ENCODE data around the gene RAVER2.
A peak's percentile ranks its signal among the peaks of the same experiment; 100 is the strongest.

Gene RAVER2

GRCh38 chr1:64881281-64881680 is 136.4 kb downstream of the RAVER2 start:
- peak; percentile 54 for DNase-seq (ENCODE audit: low read depth)
- TF ChIP-seq, protein P1, sequence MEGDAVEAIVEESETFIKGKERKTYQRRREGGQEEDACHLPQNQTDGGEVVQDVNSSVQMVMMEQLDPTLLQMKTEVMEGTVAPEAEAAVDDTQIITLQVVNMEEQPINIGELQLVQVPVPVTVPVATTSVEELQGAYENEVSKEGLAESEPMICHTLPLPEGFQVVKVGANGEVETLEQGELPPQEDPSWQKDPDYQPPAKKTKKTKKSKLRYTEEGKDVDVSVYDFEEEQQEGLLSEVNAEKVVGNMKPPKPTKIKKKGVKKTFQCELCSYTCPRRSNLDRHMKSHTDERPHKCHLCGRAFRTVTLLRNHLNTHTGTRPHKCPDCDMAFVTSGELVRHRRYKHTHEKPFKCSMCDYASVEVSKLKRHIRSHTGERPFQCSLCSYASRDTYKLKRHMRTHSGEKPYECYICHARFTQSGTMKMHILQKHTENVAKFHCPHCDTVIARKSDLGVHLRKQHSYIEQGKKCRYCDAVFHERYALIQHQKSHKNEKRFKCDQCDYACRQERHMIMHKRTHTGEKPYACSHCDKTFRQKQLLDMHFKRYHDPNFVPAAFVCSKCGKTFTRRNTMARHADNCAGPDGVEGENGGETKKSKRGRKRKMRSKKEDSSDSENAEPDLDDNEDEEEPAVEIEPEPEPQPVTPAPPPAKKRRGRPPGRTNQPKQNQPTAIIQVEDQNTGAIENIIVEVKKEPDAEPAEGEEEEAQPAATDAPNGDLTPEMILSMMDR (conservative IDR thresholded peaks at IDR 0.05; ENCODE audit: low read length) = no peak
- no peak overlapping the region for H3K4me3 ChIP-seq (ENCODE audit: low read length)

Data from AG10803 (cell line).